Measurements from ENCODE around the gene BANP.

GRCh38 chr16:87956098-87956364 lies 4.8 kb downstream of the BANP start:
- TF ChIP-seq CTCF (IDR thresholded peaks at IDR 0.05; ENCODE audit: poor library complexity) (no peak), EZH2 (IDR thresholded peaks at IDR 0.05; ENCODE audit: borderline replicate concordance) (no peak)
